Measurements from ENCODE around the gene MUSTN1. TPM values are rescaled to one million over a fixed set of nuclear protein-coding genes. Genes with fewer than 3 reads are reported as not detected.

MUSTN1 gene
- total and polyA plus RNA-seq, 2 of the 13 experiments (the other 11 are each of a cell fraction or from before 2014, with no cell fraction given): 0.84 to 1.4 TPM

DNA sequence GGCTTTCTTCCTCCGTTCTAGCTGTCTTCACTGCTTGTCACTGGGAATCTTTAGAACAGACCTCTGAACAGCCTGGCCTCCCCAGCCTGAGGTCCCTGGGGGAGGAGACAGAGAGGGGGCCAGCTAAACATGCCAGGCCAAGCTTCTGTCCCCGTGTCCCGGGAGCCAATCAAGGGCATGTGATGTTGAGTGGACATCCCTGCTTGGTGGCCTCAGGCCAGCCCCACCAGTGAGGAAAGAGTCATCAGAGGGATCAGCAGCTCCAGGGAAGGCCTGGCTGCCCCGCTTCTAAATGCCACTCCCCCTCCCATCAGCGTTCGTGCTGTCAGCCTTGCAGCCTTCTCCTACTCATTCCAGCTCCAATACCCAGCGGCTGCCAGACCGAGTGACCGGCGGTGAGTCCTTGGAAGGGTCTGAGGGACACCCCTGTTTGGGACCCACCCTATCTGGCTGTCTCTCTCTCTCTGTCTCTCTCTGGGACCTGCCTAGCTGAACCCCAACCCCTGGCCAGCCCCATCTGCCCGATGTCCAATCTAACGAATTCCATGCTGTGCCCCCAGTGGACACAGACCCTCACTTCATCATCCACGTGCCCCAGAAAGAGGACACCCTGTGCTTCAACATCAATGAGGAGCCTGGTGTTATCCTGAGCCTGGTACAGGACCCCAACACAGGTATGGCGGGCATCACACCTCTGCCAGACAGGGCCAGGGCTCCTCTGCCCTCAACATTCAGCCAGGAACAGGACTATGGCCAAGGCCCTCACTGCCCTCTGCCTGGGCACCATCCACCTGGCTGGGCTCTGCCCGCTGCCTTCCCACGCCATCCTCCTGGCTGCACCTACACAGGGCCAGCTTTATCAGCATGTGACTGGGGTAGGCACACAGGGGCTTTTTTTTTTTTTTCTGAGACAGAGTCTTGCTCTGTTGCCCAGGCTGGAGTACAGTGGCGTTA, 46.9 kb downstream of the MUSTN1 start:
- Histone ChIP-seq H3K4me2 (ENCODE audit: low read depth, low read length) (peak overlapping the region; percentile 83), H3K27me3 (ENCODE audit: control insufficient read depth in 1 of 2, insufficient read depth in 2 of 2, low read length in 2 of 2) (no peaks in the 10 kb centered on the region), H4K20me1 (ENCODE audit: insufficient read depth, low read length) (no peaks in the 10 kb centered on the region), H3K9ac (ENCODE audit: insufficient read depth, low read depth, low read length) (peak overlapping the region; percentile 47), H3K79me2 (ENCODE audit: insufficient read depth, low read length) (no peaks in the 10 kb centered on the region), H3K9me3 (ENCODE audit: low read length) (no peaks in the 10 kb centered on the region), H2AFZ (ENCODE audit: low read length) (no peak overlapping the region), H3K36me3 (replicated peaks in 1 of 2; ENCODE audit: control insufficient read depth in 1 of 2, insufficient read depth in 2 of 2, low read length in 2 of 2) (no peaks in the 10 kb centered on the region), H3K4me1 (ENCODE audit: insufficient read depth, low read length) (peaks cover 96% of the 10 kb centered on the region), H3K4me3 (replicated peaks in 1 of 3; ENCODE audit: insufficient read depth in 1 of 3, low read depth in 2 of 3, low read length in 3 of 3) (peak overlapping the region; percentile 31 to 60 (median 31)), H3K27ac (ENCODE audit: extremely low read length, insufficient read depth, low read length) (peak overlapping the region; percentile 20)
- in situ Hi-C loops (cut with HindIII; ENCODE audit: extremely low pct_ligation_motif_present, low pct_unique_long_range_greater_than_20kb): no loop called here
- ChIA-PET POLR2A (interaction anchor here (0.6 to 18.4 kb wide), 7 partner anchors 8 to 146 kb away, joined by 3 to 466 read pairs (median 4); partner anchors contain the start of genes ITIH1, ITIH3 and NEK4), CTCF (ENCODE audit: low intra/inter-chr PET ratio, low total read pairs) (no interaction called here)
- 24% methylated on average over 15 of the region's 17 CpGs for WGBS (ENCODE audit: low lambda C conversion rate)
- ATAC-seq: peak; percentile 68
- BruUV-seq (replicated peaks): no TSS peak
- peak; percentile 23 for DNase-seq (ENCODE audit: low spot score)
- FAIRE-seq: peak; percentile 42
- intact Hi-C loops (cut with micrococcal nuclease; ENCODE audit: unreplicated experiment): loop anchor here (1.0 to 2.0 kb wide), 2 partner anchors 13 to 17 kb away; partner anchors contain the start of gene NEK4
- 0 out of 2 replicates have a peak, but pooled peaks have one; percentile 51 for TF ChIP-seq ZC3H13 (CRISPR knock-in tag; IDR thresholded peaks at IDR 0.05)
- TF ChIP-seq, protein P1, sequence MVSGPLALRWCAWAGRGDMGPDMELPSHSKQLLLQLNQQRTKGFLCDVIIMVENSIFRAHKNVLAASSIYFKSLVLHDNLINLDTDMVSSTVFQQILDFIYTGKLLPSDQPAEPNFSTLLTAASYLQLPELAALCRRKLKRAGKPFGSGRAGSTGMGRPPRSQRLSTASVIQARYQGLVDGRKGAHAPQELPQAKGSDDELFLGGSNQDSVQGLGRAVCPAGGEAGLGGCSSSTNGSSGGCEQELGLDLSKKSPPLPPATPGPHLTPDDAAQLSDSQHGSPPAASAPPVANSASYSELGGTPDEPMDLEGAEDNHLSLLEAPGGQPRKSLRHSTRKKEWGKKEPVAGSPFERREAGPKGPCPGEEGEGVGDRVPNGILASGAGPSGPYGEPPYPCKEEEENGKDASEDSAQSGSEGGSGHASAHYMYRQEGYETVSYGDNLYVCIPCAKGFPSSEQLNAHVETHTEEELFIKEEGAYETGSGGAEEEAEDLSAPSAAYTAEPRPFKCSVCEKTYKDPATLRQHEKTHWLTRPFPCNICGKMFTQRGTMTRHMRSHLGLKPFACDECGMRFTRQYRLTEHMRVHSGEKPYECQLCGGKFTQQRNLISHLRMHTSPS (CRISPR knock-in tag; IDR thresholded peaks at IDR 0.05; ENCODE audit: low read depth): peak; percentile 60; the same call in 1 of the 2 replicates
- TF ChIP-seq, protein P2, sequence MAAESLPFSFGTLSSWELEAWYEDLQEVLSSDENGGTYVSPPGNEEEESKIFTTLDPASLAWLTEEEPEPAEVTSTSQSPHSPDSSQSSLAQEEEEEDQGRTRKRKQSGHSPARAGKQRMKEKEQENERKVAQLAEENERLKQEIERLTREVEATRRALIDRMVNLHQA (CRISPR knock-in tag; IDR thresholded peaks at IDR 0.05): no peak
- TF ChIP-seq, protein P3, sequence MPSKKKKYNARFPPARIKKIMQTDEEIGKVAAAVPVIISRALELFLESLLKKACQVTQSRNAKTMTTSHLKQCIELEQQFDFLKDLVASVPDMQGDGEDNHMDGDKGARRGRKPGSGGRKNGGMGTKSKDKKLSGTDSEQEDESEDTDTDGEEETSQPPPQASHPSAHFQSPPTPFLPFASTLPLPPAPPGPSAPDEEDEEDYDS (CRISPR knock-in tag; IDR thresholded peaks at IDR 0.05): 0 out of 2 replicates have a peak, but pooled peaks have one; percentile 22
- TF ChIP-seq CHD4 (IDR thresholded peaks at IDR 0.05; ENCODE audit: borderline replicate concordance, low read length): no peak
- TF ChIP-seq NFYB (CRISPR knock-in tag; IDR thresholded peaks at IDR 0.05): peak; percentile 33; the same call in 1 of the 2 replicates
- TF ChIP-seq, protein P4, sequence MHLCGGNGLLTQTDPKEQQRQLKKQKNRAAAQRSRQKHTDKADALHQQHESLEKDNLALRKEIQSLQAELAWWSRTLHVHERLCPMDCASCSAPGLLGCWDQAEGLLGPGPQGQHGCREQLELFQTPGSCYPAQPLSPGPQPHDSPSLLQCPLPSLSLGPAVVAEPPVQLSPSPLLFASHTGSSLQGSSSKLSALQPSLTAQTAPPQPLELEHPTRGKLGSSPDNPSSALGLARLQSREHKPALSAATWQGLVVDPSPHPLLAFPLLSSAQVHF (CRISPR knock-in tag; IDR thresholded peaks at IDR 0.05): peak; percentile 44; the same call in 1 of the 2 replicates
- TF ChIP-seq STAG1 (CRISPR knock-in tag; IDR thresholded peaks at IDR 0.05): no peak
- TF ChIP-seq ZNF552 (CRISPR knock-in tag; IDR thresholded peaks at IDR 0.05; ENCODE audit: borderline replicate concordance): 0 out of 2 replicates have a peak, but pooled peaks have one; percentile 22
- no peak for TF ChIP-seq BRD4 (CRISPR knock-in tag; IDR thresholded peaks at IDR 0.05)
- no peak for TF ChIP-seq SMARCC2 (IDR thresholded peaks at IDR 0.05)
- no peak for TF ChIP-seq RNF2 (conservative IDR thresholded peaks at IDR 0.05; ENCODE audit: low read depth)
- TF ChIP-seq, protein P5, sequence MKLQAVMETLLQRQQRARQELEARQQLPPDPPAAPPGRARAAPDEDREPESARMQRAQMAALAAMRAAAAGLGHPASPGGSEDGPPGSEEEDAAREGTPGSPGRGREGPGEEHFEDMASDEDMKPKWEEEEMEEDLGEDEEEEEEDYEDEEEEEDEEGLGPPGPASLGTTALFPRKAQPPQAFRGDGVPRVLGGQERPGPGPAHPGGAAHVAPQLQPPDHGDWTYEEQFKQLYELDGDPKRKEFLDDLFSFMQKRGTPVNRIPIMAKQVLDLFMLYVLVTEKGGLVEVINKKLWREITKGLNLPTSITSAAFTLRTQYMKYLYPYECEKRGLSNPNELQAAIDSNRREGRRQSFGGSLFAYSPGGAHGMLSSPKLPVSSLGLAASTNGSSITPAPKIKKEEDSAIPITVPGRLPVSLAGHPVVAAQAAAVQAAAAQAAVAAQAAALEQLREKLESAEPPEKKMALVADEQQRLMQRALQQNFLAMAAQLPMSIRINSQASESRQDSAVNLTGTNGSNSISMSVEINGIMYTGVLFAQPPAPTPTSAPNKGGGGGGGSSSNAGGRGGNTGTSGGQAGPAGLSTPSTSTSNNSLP (IDR thresholded peaks at IDR 0.05; ENCODE audit: low read depth, low read length): no peak
- TF ChIP-seq XRCC5 (optimal IDR thresholded peaks at IDR 0.05; ENCODE audit: low read length): peak; percentile 18
- TF ChIP-seq MYNN (CRISPR knock-in tag; IDR thresholded peaks at IDR 0.05; ENCODE audit: low read depth): no peak
- TF ChIP-seq MAFG (CRISPR knock-in tag; IDR thresholded peaks at IDR 0.05): no peak
- no peak for TF ChIP-seq PAWR (CRISPR knock-in tag; IDR thresholded peaks at IDR 0.05; ENCODE audit: borderline replicate concordance)
- TF ChIP-seq ZNF232 (CRISPR knock-in tag; IDR thresholded peaks at IDR 0.05; ENCODE audit: borderline replicate concordance): no peak
- no peak for TF ChIP-seq U2AF1 (optimal IDR thresholded peaks at IDR 0.05; ENCODE audit: low read depth, low read length)
